ENCODE data around the gene DNER. TPM values are rescaled to one million over a fixed set of nuclear protein-coding genes. Genes with fewer than 3 reads are reported as not detected.

DNER gene
- total and polyA plus RNA-seq, 10 of the 15 experiments (the other 5 are each of a cell fraction or from before 2014, with no cell fraction given), result 0.04 to 0.08 (median 0.07) TPM; not detected in 7

GRCh38 chr2:229453230-229453629 lies 261.1 kb downstream of the DNER start:
- Histone ChIP-seq H2AFZ (ENCODE audit: control insufficient read depth, low read depth, low read length) (no peak overlapping the region), H3K4me2 (ENCODE audit: control insufficient read depth, insufficient read depth) (no peak overlapping the region), H3K4me1 (ENCODE audit: control insufficient read depth, insufficient read depth, low read length) (no peaks in the 10 kb centered on the region), H3K36me3 (ENCODE audit: control insufficient read depth in 2 of 2, insufficient read depth in 2 of 2, low read length in 1 of 2) (no peaks in the 10 kb centered on the region), H4K20me1 (ENCODE audit: control insufficient read depth, insufficient read depth) (no peaks in the 10 kb centered on the region), H3K4me3 (no peak overlapping the region), H3K27me3 (replicated peaks in 1 of 2; ENCODE audit: control insufficient read depth in 2 of 2, insufficient read depth in 2 of 2, low read length in 1 of 2) (no peaks in the 10 kb centered on the region), H3K79me2 (ENCODE audit: control insufficient read depth, insufficient read depth, low read length) (no peaks in the 10 kb centered on the region), H3K27ac (ENCODE audit: control insufficient read depth, insufficient read depth) (no peak overlapping the region), H3K9me3 (replicated peaks; ENCODE audit: control insufficient read depth, insufficient read depth, low read length) (no peaks in the 10 kb centered on the region), H3K9ac (ENCODE audit: control insufficient read depth, insufficient read depth, low read length) (no peak overlapping the region)
- intact Hi-C loops (cut with micrococcal nuclease; ENCODE audit: unreplicated experiment), result no loop called here
- no peak for TF ChIP-seq POLR2AphosphoS5 (IDR thresholded peaks at IDR 0.05; ENCODE audit: low read length)
- TF ChIP-seq MTA3 (IDR thresholded peaks at IDR 0.05; ENCODE audit: borderline replicate concordance, low read length), result no peak
- no peak for TF ChIP-seq NR2C2 (IDR thresholded peaks at IDR 0.05; ENCODE audit: borderline replicate concordance, control insufficient read depth, insufficient read length, low read depth)
- TF ChIP-seq ZNF24 (IDR thresholded peaks at IDR 0.05), result no peak
- TF ChIP-seq EP300 (IDR thresholded peaks at IDR 0.05; ENCODE audit: borderline replicate concordance in 1 of 2, control insufficient read depth in 1 of 2, low read depth in 2 of 2, low read length in 2 of 2), result no peak
- no peak for TF ChIP-seq YY1 (IDR thresholded peaks at IDR 0.05; ENCODE audit: low read depth, low read length)
- POLR2A ChIA-PET, result no interaction called here
- DNase-seq (ENCODE audit: low read depth, low spot score) (no peak), FAIRE-seq (no peak), ATAC-seq (no peak)
- CTCF ChIA-PET, result no interaction called here
- RAD21 ChIA-PET (ENCODE audit: unreplicated experiment), result no interaction called here
- SMC1A ChIA-PET (ENCODE audit: uncharacterized antibody, unreplicated experiment), result no interaction called here
- BruUV-seq (replicated peaks), result no TSS peak
- in situ Hi-C loops (cut with MboI), result no loop called here

- 19% methylated on average over 3 of the region's 3 CpGs for WGBS (ENCODE audit: insufficient coverage, insufficient replicate concordance, low lambda C conversion rate, missing lambda C conversion rate)
- TF ChIP-seq SMC3 (IDR thresholded peaks at IDR 0.05; ENCODE audit: borderline replicate concordance, low read length), result no peak
- no peak for TF ChIP-seq PRDM15 (CRISPR knock-in tag; IDR thresholded peaks at IDR 0.05)
- TF ChIP-seq BMI1 (IDR thresholded peaks at IDR 0.05; ENCODE audit: borderline replicate concordance), result no peak
- TF ChIP-seq GABPA (IDR thresholded peaks at IDR 0.05; ENCODE audit: low read depth), result no peak
- TF ChIP-seq BCLAF1 (IDR thresholded peaks at IDR 0.05), result no peak
- H3K4me3 ChIP-seq, result no peak overlapping the region
- no peaks in the 10 kb centered on the region for H3K9me3 ChIP-seq (replicated peaks; ENCODE audit: control insufficient read depth, insufficient read depth, low read length)
- no TSS peak for BruUV-seq (replicated peaks)
- H4K20me1 ChIP-seq (ENCODE audit: control insufficient read depth, insufficient read depth), result no peaks in the 10 kb centered on the region
- no peak overlapping the region for H2AFZ ChIP-seq (ENCODE audit: control insufficient read depth, low read depth, low read length)
- ChIA-PET RAD21 (ENCODE audit: unreplicated experiment) (no interaction called here), POLR2A (no interaction called here), CTCF (interaction anchor here (1.0 kb wide), 1 partner anchor 46 kb away, joined by 3 read pairs; no protein-coding TSS in a partner anchor), SMC1A (ENCODE audit: uncharacterized antibody, unreplicated experiment) (no interaction called here)
- H3K4me1 ChIP-seq (ENCODE audit: control insufficient read depth, insufficient read depth, low read length), result no peaks in the 10 kb centered on the region
- no peak overlapping the region for H3K4me2 ChIP-seq (ENCODE audit: control insufficient read depth, insufficient read depth)
- H3K36me3 ChIP-seq (ENCODE audit: control insufficient read depth in 2 of 2, insufficient read depth in 2 of 2, low read length in 1 of 2), result no peaks in the 10 kb centered on the region
- no peak for DNase-seq (ENCODE audit: low read depth, low spot score)
- ATAC-seq, result no peak
- H3K27me3 ChIP-seq (replicated peaks in 1 of 2; ENCODE audit: control insufficient read depth in 2 of 2, insufficient read depth in 2 of 2, low read length in 1 of 2), result no peaks in the 10 kb centered on the region
- no peak overlapping the region for H3K27ac ChIP-seq (ENCODE audit: control insufficient read depth, insufficient read depth)
- no peak for FAIRE-seq
- intact Hi-C loops (cut with micrococcal nuclease; ENCODE audit: unreplicated experiment) (no loop called here), in situ Hi-C loops (cut with MboI) (no loop called here)
- no peaks in the 10 kb centered on the region for H3K79me2 ChIP-seq (ENCODE audit: control insufficient read depth, insufficient read depth, low read length)
- H3K9ac ChIP-seq (ENCODE audit: control insufficient read depth, insufficient read depth, low read length), result no peak overlapping the region
These were observed 262.5 kb downstream of the DNER start for GRCh38 chr2:229451852-229452251.
